Left forelimb (tissue), 1 donor: Measurements from ENCODE around the gene COL27A1.

ENCODE experiments used
- DNase-seq: peaks from one replicate; pipeline ENCODE4 v3.0.0-alpha.2; 2018; ENCODE audit warnings: low spot score

COL27A1 gene

GRCh38 chr9:114247077-114247476 lies 91.7 kb downstream of the COL27A1 start:
- DNase-seq: no peak

- DNase-seq: no peak
Observed at GRCh38 chr9:114247491-114247890, 92.2 kb downstream of the COL27A1 start.

- no peak for DNase-seq
Observed at GRCh38 chr9:114248299-114248707, 93.0 kb downstream of the COL27A1 start.

GRCh38 chr9:114249424-114250234 lies 94.3 kb downstream of the COL27A1 start:
- DNase-seq: no peak

GRCh38 chr9:114250235-114250568 lies 94.9 kb downstream of the COL27A1 start:
- DNase-seq: peak; percentile 91

GRCh38 chr9:114250648-114251047 lies 95.3 kb downstream of the COL27A1 start:
- no peak for DNase-seq

- no peak for DNase-seq
Observed at GRCh38 chr9:114252394-114252793, 97.1 kb downstream of the COL27A1 start.

- DNase-seq: no peak
Observed at GRCh38 chr9:114256827-114257328, 101.5 kb downstream of the COL27A1 start.

- DNase-seq: no peak
Observed at GRCh38 chr9:114258218-114258617, 102.9 kb downstream of the COL27A1 start.

- DNase-seq: no peak
Observed at GRCh38 chr9:114258866-114259797, 103.8 kb downstream of the COL27A1 start.

- no peak for DNase-seq
Observed at GRCh38 chr9:114259798-114260523, 104.6 kb downstream of the COL27A1 start.

GRCh38 chr9:114261026-114261425 lies 105.7 kb downstream of the COL27A1 start:
- DNase-seq: no peak

- no peak for DNase-seq
Observed at GRCh38 chr9:114261987-114262386, 106.7 kb downstream of the COL27A1 start.

GRCh38 chr9:114263853-114264510 lies 108.6 kb downstream of the COL27A1 start:
- DNase-seq: no peak

- DNase-seq: no peak
Observed at GRCh38 chr9:114264806-114265550, 109.6 kb downstream of the COL27A1 start.

- no peak for DNase-seq
Observed at GRCh38 chr9:114266969-114267368, 111.6 kb downstream of the COL27A1 start.

- DNase-seq: no peak
Observed at GRCh38 chr9:114269023-114269422, 113.7 kb downstream of the COL27A1 start.

GRCh38 chr9:114270120-114270975 lies 115.0 kb downstream of the COL27A1 start:
- no peak for DNase-seq

GRCh38 chr9:114271556-114272510 lies 116.5 kb downstream of the COL27A1 start:
- DNase-seq: peak; percentile 38
